Embryonic facial prominence (tissue), 1 donor: ENCODE results near the gene TARBP2.
A peak's percentile ranks its signal among the peaks of the same experiment; 100 is the strongest.
"Not testable (repeated sequence)": the region's sequence is repeated elsewhere in the genome, so short reads cannot be mapped to it uniquely, and the experiment has no call there.

ENCODE experiments used
- DNase-seq: peaks from one replicate; pipeline ENCODE4 v3.0.0-alpha.2; 2016; ENCODE audit errors: extremely low spot score

TARBP2 gene

GRCh38 chr12:53513712-53514410 lies 12.8 kb downstream of the TARBP2 start:
- DNase-seq: no peak

GRCh38 chr12:53514628-53515290 lies 13.7 kb downstream of the TARBP2 start:
- no peak for DNase-seq

- DNase-seq: no peak
Observed at GRCh38 chr12:53515291-53515680, 14.2 kb downstream of the TARBP2 start.

GRCh38 chr12:53516758-53517455 lies 15.8 kb downstream of the TARBP2 start:
- DNase-seq: no peak

GRCh38 chr12:53518381-53518780 lies 17.3 kb downstream of the TARBP2 start:
- no peak for DNase-seq

- no peak for DNase-seq
Observed at GRCh38 chr12:53523131-53523530, 22.0 kb downstream of the TARBP2 start.

GRCh38 chr12:53524476-53524875 lies 23.4 kb downstream of the TARBP2 start:
- no peak for DNase-seq

GRCh38 chr12:53530061-53530460 lies 29.0 kb downstream of the TARBP2 start:
- no peak for DNase-seq

GRCh38 chr12:53530920-53531319 lies 29.8 kb downstream of the TARBP2 start:
- no peak for DNase-seq

GRCh38 chr12:53532021-53532420 lies 30.9 kb downstream of the TARBP2 start:
- no peak for DNase-seq

GRCh38 chr12:53532524-53533445 lies 31.7 kb downstream of the TARBP2 start:
- no peak for DNase-seq

- no peak for DNase-seq
Observed at GRCh38 chr12:53533471-53533870, 32.4 kb downstream of the TARBP2 start.

GRCh38 chr12:53536962-53537361 lies 35.9 kb downstream of the TARBP2 start:
- no peak for DNase-seq

- DNase-seq: no peak
Observed at GRCh38 chr12:53538209-53538689, 37.2 kb downstream of the TARBP2 start.

- DNase-seq: no peak
Observed at GRCh38 chr12:53539526-53539925, 38.4 kb downstream of the TARBP2 start.

- peak; percentile 58 for DNase-seq
Observed at GRCh38 chr12:53543539-53543938, 42.5 kb downstream of the TARBP2 start.

- DNase-seq: not testable (repeated sequence)
Observed at GRCh38 chr12:53548354-53548753, 47.3 kb downstream of the TARBP2 start.

- DNase-seq: not testable (repeated sequence)
Observed at GRCh38 chr12:53550131-53550530, 49.0 kb downstream of the TARBP2 start.

GRCh38 chr12:53550595-53550994 lies 49.5 kb downstream of the TARBP2 start:
- no peak for DNase-seq

GRCh38 chr12:53551889-53552291 lies 50.8 kb downstream of the TARBP2 start:
- no peak for DNase-seq
